KG1 (cell line): Measurements from ENCODE around the gene CSF1.
"Not testable (repeated sequence)": the region's sequence is repeated elsewhere in the genome, so short reads cannot be mapped to it uniquely, and the experiment has no call there.

Experiments
- DNase-seq: peaks from one replicate; lab custom pipeline; 2025; lab: John Stamatoyannopoulos, UW

CSF1 gene, protein sequence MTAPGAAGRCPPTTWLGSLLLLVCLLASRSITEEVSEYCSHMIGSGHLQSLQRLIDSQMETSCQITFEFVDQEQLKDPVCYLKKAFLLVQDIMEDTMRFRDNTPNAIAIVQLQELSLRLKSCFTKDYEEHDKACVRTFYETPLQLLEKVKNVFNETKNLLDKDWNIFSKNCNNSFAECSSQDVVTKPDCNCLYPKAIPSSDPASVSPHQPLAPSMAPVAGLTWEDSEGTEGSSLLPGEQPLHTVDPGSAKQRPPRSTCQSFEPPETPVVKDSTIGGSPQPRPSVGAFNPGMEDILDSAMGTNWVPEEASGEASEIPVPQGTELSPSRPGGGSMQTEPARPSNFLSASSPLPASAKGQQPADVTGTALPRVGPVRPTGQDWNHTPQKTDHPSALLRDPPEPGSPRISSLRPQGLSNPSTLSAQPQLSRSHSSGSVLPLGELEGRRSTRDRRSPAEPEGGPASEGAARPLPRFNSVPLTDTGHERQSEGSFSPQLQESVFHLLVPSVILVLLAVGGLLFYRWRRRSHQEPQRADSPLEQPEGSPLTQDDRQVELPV

DNA sequence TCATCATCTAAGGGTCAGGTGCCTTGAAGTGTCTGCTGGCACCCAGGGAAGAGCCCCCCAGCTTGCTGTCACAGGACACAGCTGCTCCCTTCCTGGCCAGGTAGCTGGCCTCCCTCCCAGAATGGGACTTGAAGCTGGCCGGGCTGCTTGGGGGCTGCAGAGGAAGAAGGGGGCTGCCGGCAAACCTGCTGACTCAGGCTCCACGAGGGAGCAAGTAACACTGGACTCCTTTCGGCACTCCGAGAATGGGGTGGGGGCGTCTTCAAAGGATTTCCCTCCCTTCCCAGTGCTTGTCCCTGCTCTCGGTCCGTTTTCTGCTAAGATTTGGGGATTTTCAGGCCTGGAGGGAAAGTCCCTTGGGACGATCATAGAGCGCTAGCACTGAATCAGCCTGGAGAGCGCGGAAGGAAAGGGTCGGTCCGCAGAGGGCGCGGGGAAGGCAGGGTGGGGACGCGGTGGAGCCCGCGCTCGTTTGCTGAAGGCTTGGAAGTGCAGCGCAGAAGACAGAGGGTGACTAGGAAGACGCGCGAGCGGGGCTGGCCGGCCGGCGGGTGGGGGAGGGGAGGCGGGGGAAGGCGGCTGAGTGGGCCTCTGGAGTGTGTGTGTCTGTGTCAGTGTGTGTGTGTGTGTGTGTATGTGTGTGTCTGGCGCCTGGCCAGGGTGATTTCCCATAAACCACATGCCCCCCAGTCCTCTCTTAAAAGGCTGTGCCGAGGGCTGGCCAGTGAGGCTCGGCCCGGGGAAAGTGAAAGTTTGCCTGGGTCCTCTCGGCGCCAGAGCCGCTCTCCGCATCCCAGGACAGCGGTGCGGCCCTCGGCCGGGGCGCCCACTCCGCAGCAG is at the start of gene CSF1:
CSF1 (plus strand) TSS at position 727 of the 840 bp plus-strand sequence. CDS start 175 bp downstream, outside the sequence.
- no peak for DNase-seq

DNA sequence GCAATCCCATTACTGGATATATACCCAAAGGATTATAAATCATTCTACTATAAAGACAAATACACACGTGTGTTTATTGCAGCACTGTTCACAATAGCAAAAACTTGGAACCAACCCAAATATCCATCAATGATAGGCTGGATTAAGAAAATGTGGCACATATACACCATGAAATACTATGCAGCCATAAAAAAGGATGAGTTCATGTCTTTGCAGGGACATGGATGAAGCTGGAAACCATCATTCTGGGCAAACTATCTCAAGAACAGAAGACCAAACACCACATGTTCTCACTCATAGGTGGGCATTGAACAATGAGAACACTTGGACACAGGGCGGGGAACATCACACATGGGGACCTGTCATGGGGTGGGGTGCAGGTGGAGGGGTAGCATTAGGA is 49.0 kb upstream of the CSF1 start:
- not testable (repeated sequence) for DNase-seq

DNA sequence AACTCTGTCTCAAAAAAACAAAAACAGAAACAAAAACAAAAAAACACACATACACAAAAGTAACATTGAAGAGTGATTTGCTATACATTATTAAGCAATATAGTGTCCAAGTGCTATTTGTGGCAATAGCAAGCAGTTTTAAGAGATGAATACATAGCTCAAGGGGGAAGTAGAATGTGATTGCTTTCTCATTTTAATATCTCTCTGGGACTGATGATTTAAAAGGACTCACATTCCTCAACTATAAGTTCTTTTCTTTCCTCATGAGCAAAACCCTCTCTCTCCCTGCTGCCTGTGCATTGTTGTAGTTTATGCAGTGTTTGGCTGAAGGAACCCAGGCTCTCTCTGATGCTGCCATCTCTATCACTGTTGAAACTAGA is 47.0 kb upstream of the CSF1 start:
- DNase-seq: no peak

DNA sequence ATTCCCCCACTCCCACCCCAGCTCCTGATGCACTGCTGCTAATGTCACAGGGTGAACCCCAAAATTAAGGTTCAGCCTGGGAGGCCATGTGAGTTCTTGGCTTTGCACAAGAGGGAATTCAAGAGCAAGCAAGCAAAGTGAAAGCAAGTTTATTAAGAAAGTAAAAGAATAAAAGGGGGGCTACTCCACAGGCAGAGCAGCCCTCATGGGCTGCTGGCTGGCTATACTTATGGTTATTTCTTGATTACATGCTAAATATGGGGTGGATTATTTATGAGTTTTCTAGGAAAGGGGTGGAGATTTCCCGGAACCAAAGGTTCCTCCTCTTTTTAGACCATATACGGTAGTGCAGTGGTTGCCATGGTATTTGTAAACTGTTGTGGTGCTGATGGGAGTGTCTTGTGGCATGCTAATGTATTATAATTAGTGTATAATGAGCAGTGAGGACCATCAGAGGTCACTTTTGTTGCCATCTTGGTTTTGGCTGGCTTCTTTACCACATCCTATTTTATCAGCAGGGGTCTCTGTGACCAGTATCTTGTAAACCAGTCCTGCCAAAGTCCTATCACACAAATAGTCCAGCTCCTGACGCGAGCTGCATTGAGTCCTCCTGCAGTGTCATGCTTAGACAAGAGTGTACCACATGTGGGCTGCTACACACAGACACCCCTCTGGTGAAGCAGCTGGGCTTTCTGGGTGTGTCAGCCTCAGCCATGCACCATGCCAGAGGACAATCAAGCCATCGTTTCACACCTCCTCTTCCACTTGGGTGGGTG is 46.4 kb upstream of the CSF1 start:
- no peak for DNase-seq

DNA sequence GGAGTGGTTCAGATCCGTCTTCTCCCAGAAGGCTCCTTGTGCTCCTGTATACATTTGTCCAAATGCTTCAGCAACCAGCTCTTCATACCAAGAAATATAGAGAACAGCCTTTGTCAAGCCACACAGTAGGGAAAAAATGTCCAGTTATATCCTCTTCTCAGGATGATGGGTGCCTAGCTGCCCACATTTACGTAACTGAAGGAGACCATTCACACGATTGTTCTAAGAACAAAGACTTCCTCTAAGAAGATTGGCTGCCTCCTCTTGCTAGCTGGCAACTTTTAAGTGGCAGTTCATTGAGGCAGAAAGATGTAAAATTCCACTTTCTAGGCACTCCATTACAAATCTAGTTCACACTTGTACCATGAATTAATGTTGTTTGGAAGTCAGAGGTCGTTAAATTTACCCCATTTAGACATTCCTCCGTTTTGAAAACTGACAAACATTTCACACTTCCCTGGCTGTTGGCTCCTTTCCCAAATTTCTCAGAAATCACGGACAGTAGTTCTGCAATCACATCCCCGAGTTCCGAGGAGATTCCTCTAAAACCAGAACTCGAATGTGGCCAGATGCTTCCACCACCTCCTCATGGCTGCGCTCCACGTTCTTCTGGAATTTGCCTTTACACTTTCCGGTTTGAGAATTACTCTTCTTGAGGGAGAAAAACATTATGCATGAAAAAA is 45.6 kb upstream of the CSF1 start:
- no peak for DNase-seq

DNA sequence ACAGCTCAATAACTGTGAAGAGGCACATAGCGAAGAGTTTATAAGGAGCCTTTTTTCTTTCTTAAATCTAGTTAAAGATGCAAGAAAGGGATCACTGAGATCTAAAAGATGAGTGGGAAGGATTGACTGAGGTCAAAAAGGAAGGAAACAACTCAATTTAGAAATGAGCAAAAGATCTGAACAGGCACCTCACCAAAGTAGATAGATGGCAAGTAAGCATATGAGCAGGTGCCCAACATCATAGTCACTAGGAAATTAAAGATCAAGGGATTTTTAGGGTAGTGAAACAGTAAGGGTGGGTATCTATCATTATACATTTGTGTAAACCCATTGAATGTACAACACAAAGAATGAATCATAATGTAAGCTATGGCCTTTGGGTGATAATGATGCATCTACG is 44.6 kb upstream of the CSF1 start:
- no peak for DNase-seq

DNA sequence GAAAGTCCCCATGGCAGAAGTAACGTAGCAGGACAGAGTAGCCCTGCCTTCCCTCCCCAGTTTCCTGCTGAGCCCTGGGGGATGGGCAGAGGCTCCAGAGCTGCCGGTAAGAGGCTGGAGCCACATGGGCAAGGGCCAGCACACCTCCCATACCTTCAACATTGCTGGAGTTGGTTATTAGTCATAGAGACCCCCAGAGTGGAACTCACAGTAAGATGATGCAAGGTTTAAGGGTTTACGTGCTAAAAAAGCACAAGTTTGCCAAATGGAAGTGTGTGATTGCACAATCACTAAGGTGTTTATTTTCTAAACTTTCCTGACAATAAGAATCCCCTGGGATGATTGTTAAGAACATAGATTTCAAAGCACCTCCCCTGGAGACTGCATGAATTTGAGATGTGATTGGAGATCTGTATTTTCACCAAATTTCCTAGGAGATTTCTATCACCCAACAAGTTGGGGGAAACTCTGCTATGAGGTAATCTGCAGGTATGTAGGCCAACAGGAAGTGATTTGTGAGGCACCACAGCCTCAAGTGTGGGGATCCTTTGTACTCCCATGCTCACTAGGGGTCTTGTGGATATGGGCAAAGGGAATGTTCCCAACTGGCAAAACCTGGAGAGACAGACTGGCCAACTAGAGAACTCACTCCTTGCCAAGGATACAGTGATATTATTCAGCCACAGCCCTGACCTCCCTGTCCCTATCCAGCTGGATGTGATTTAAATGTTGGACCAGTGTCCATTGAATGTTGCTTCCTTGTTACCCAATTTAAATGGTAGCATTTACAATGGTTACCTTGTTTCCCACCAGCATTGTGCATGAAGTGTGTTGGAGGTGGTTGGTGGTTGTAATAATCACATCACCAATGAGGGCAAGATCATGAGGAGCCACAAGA is 37.1 kb upstream of the CSF1 start:
- no peak for DNase-seq

DNA sequence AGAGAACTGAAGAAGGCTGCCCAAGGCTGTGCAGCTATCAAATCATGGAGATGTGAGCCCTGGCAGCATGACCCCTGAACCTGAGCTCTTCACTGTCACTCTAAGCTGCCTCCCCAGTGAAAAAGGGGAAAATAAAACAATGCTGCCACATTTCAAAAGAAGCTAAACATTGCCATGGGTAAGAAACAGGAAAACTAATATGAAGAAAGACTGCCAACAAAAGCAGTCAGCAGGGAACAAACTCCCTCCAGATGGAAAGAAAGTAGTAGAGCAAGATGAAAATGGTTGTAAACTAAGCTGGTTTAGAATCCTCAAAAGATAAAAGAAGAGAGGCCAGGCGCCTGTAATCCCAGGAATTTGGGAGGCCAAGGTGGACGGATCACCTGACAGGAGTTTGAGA is 36.2 kb upstream of the CSF1 start:
- DNase-seq: no peak

DNA sequence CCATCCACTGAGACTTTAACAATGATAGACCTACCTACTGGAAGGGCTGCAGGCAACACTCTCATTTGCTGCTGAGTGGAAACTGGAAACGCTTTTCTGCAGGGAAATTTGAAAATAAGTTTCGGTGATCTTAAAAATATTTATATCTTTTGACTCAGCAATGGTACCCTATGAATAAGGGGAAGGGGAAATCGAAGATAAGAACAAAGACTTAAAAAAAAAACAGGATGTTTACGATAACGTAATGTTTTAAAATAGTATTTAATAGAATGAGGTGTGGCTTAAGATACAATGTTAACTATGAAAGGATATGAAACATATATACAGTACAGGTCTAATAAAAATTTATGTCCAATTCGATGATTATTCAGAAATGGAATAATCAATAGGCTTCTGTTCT is 34.8 kb upstream of the CSF1 start:
- no peak for DNase-seq

DNA sequence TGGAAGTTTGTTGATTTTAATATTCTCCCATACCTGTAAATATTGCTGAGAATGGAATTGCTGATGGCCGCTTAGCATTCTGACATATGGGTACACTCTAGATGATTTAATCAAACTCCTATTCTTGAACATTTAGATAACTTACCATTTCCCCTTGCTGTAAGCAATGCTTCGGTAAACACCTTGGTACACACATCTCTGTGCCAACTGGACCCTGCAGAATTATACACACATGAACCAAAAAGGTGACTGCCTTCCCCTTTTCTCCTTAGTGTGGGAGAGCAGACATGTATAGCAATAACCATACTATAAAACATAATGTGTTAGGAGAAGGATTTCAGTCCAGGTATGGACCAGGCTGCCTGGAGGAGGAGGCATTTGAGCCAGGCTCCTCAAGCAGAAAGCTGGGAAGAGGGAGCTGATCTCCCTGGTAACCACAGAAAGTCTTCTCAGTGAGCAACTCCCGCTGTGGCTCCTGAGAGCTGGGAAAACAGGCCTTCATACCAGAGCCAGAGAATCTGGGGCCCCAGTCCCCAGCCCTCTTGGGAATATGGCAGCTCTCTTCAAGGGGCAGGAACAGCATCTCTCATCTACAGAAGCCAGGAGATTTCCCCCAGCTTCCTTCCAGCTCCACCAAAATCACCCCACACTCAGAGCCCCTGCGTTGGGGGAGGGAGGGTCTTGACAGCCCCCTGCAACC is 33.9 kb upstream of the CSF1 start:
- DNase-seq: no peak

DNA sequence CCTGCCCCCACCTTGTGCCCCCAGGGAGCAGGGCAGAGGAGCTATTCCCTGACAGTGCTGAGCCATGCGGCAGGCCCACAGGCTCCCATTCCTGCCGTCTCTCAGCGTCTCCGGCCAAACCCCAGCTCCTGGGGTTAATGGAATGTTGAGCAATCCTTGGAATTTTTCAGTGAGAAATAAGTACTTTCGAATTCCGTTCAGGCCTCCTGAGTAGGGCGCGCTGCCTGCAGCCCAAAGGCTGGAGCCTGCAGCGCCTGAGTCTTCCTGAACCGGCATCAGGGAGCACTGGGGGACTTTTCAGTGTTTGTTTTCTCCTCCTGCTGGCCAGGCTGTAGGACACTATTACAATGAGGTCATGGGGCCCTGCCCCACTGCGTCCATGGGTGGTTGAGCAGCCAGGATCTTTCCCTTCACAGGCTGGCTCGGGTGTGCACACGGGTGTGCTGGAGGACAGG is 33.3 kb upstream of the CSF1 start:
- DNase-seq: no peak

DNA sequence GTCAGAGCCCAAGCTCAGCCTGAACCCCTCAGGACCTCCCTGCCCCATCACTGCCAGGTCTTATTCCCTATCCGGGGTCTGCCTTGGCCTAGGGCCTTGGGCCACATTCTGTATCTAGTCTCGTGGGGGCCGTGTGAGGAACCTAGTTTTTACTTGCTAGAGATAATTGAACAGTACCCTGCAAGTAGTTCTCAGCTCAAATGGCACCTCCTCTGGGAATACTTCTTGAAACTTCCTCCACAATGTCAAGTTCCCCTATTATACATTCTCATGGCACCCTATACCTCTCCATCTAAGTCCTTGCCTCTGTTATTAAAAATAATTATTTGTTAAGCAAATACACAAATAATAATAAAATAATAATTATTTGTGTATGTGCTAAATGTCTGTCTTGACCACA is 32.9 kb upstream of the CSF1 start:
- DNase-seq: no peak

DNA sequence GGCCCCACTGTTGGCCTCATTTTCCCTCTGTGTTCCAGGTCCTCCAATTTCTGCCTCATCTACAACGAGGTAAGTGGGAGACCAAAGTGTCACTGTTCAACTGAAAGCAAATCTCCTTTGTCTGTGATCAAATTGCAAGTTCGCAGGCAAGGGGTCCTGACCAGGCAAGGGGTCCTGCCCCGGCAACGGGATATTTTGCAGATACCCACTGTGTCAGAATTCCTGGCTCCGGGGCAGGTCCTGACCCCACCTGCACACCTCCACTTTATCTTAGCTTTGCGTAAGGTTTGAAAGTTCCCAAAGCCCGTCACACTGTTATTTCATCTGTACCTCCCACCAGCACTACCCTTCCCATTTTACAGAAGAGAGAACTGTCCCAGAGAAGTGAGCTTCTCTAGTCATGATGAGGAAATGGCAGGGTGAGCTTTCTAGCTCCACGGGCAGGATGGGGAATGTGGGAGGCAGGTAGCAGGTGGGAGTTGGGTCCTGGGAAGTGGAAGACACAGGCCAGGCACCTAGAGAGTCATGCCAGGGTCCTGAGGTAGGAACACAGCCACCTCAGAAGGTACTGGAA is 32.0 kb upstream of the CSF1 start:
- DNase-seq: no peak

DNA sequence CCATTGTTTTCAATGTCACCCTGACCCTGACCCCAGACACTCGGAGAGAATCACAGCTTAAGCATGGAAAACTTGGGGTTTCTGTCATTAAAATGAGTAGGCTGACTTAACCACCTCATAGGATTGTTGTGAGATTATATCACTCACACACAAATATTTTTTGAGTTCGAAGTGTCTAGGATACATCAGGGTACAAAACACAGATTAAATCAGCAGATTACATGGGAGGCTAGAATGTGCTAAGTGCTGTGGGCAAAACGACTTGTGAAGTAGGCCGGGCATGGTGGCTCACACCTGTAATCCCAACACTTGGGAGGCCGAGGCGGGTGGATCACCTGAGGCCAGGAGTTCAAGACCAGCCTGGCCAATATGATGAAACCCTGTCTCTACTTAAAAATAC is 31.3 kb upstream of the CSF1 start:
- not testable (repeated sequence) for DNase-seq

DNA sequence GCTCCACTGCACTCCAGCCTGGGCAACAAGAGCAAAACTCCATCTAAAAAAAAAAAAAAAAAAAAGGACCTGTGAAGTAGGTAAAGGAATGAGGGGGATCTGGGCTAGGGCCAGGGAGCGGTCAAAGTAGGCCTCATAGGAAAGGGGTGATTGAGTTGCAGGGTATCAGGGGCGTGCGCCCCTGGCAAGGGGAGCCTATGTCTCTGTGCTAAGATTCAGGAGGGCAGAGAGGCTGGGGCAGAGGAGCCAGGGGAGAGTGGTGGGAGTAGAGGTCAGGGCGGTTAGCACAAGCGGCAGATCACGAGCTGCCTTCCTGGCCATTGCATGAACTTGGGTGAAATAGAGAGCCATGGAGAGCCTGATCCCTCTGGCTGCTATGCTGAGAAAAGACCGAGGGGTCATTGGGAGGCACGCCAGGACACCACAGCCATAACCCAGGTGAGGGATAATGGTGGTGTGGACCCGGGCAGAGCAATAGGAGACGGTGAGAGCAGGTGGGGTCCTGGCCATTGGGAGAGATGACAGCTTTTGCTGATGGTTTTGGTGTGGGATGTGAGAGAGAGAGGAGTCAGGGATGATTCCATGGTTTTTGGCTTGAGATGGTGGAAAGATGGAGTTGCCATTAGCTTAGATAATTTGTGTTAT is 30.6 kb upstream of the CSF1 start:
- no peak for DNase-seq

DNA sequence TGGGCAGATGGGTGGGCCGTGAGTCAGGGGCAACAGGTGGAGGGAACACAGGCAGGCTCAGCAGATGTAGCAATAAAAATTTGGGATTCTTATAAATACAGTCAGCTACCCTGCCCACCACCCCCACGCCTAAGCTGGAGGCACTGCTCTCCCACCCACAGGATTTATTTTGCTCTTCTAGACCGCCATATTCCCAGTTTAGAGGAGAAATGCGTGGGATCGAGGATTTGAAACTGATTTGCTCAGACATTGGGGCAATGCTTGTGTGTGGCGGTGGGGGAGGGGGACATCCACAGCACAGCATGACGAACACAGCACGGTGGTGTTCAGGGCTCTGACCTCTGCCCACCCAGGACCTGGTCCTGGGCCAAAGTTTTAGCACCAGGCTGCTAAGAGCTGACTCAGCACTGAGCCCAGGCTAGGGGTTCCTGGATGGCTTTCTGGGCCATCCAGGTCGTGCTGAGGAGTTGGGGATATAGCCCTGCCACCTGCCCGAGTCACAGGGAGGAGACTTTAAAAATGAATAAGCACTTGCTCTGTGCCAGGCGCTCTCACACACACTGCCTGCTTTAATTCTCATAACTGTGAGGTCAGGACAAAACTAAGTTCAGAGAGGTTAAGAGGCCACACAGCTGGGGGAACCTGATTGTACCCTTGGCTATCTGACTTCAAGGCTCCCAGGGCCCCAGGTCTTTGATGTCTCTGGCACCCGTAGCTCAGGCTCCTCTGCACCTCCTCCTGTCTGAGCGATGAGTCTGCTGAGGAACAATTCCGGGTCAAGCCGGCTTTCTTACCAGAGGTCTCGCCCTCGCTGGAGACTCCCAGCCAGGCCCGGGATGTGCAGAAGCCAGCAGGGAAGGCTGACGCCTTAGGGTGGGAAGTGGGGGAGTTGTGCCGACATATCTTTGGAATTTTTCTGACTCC is 29.4 kb upstream of the CSF1 start:
- no peak for DNase-seq

DNA sequence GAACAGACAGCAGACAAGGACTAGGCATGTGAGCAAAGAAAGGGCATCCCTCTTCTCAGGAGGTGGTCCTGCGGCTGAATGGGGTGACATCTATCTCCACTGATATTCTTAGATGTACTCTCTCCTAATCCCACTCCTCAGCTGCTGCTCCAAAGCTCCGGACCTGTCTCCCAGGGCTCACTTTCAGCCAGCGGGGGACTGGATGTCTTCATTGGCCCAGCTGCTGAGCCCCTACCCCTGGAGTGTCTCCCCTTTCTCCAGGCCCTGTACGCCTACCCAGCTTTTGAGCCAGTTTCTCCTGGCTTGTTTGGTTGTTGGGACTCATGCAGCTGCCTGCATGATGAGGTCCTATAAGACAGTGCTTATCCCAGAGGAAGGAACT is 28.8 kb upstream of the CSF1 start:
- DNase-seq: no peak
